ENCODE data around the gene RBKS.
A peak's percentile ranks its signal among the peaks of the same experiment; 100 is the strongest.
"Not testable (repeated sequence)": the region's sequence is repeated elsewhere in the genome, so short reads cannot be mapped to it uniquely, and the experiment has no call there.

The RBKS gene

GRCh38 chr2:27906074-27906473, 15.9 kb upstream of the RBKS start:
- no peak for DNase-seq (ENCODE audit: low read depth in 2 of 2)

- no peak for DNase-seq (ENCODE audit: low read depth in 2 of 2)
These were observed 14.1 kb upstream of the RBKS start for GRCh38 chr2:27904405-27904665.

- no peak for DNase-seq (ENCODE audit: low read depth in 2 of 2)
These were observed 13.6 kb upstream of the RBKS start for GRCh38 chr2:27903649-27904404.

- DNase-seq (ENCODE audit: low read depth in 2 of 2), result no peak
These were observed 12.8 kb upstream of the RBKS start for GRCh38 chr2:27903018-27903417.

- no peak for DNase-seq (ENCODE audit: low read depth in 2 of 2)
These were observed 11.9 kb upstream of the RBKS start for GRCh38 chr2:27902098-27902497.

GRCh38 chr2:27901234-27901633, 11.0 kb upstream of the RBKS start:
- DNase-seq (ENCODE audit: low read depth in 2 of 2), result no peak

- no peak for DNase-seq (ENCODE audit: low read depth in 2 of 2)
These were observed 7.5 kb upstream of the RBKS start for GRCh38 chr2:27897717-27898116.

GRCh38 chr2:27893006-27893405, 2.8 kb upstream of the RBKS start:
- no peak for DNase-seq (ENCODE audit: low read depth in 2 of 2)

GRCh38 chr2:27891673-27892105, 1.5 kb upstream of the RBKS start:
- no peak for DNase-seq (ENCODE audit: low read depth in 2 of 2)

- DNase-seq (ENCODE audit: low read depth in 2 of 2), result peak; percentile 78 to 86
These were observed 911 bp upstream of the RBKS start for GRCh38 chr2:27890924-27891672.

GRCh38 chr2:27889774-27890145, 427 bp downstream of the RBKS start:
- no peak for DNase-seq (ENCODE audit: low read depth in 2 of 2)

GRCh38 chr2:27888790-27889189, 1.4 kb downstream of the RBKS start:
- DNase-seq (ENCODE audit: low read depth in 2 of 2), result no peak

GRCh38 chr2:27887830-27888229, 2.4 kb downstream of the RBKS start:
- no peak for DNase-seq (ENCODE audit: low read depth in 2 of 2)

- no peak for DNase-seq (ENCODE audit: low read depth in 2 of 2)
These were observed 3.1 kb downstream of the RBKS start for GRCh38 chr2:27887111-27887510.

- DNase-seq (ENCODE audit: low read depth in 2 of 2), result no peak
These were observed 3.9 kb downstream of the RBKS start for GRCh38 chr2:27886322-27886721.

- no peak for DNase-seq (ENCODE audit: low read depth in 2 of 2)
These were observed 4.5 kb downstream of the RBKS start for GRCh38 chr2:27885661-27886060.

GRCh38 chr2:27885234-27885633, 5.0 kb downstream of the RBKS start:
- no peak for DNase-seq (ENCODE audit: low read depth in 2 of 2)

- DNase-seq (ENCODE audit: low read depth in 2 of 2), result no peak
These were observed 5.6 kb downstream of the RBKS start for GRCh38 chr2:27884601-27885000.

GRCh38 chr2:27882584-27882922, 7.6 kb downstream of the RBKS start:
- not testable (repeated sequence) for DNase-seq (ENCODE audit: low read depth in 2 of 2)

GRCh38 chr2:27881815-27882583, 8.2 kb downstream of the RBKS start:
- DNase-seq (ENCODE audit: low read depth in 2 of 2), result not testable (repeated sequence)

- DNase-seq (ENCODE audit: low read depth in 2 of 2), result no peak
These were observed 11.4 kb downstream of the RBKS start for GRCh38 chr2:27878825-27879224.

GRCh38 chr2:27875089-27875881, 14.9 kb downstream of the RBKS start:
- no peak for DNase-seq (ENCODE audit: low read depth in 2 of 2)

All from stimulated activated CD8-positive, alpha-beta memory T cell treated with anti-CD3 and anti-CD28 coated beads, Interleukin-7, amount 100 ng/mL, for 1 hour (primary cell).